Stomach smooth muscle (tissue), 2 donors: ENCODE data around the gene KIAA1755.

ENCODE experiments used
- H3K27ac ChIP-seq: one replicate; pipeline ENCODE4 v1.7.0; 2013; ENCODE audit warnings: mild to moderate bottlenecking, low read length, inconsistent platforms
- H3K27me3 ChIP-seq, 2 donors: one replicate each; pipeline ENCODE4 v1.7.0; 2013; ENCODE audit warnings: low read length in 2 of 2; ENCODE audit not compliant: insufficient read depth in 2 of 2, control insufficient read depth in 1 of 2
- H3K36me3 ChIP-seq, 2 donors: one replicate each; pipeline ENCODE4 v1.7.0; 2013; ENCODE audit warnings: low read length in 2 of 2; ENCODE audit not compliant: control insufficient read depth in 2 of 2, insufficient read depth in 2 of 2
- H3K4me1 ChIP-seq: one replicate; pipeline ENCODE4 v1.7.0; 2013; ENCODE audit warnings: low read length; ENCODE audit not compliant: control insufficient read depth, insufficient read depth
- H3K4me3 ChIP-seq, 2 donors: one replicate each; pipeline ENCODE4 v1.7.0; 2013; ENCODE audit warnings: low read length in 2 of 2
- H3K9ac ChIP-seq, 2 donors: one replicate each; pipeline ENCODE4 v1.7.0; 2013; ENCODE audit warnings: low read length in 2 of 2, mild to moderate bottlenecking in 1 of 2
- H3K9me3 ChIP-seq, 2 donors: one replicate each; pipeline ENCODE4 v1.7.0; 2013; ENCODE audit warnings: low read length in 2 of 2; ENCODE audit not compliant: control insufficient read depth in 2 of 2
- donor health status: healthy.
- donor health status: Pancreatic carcinoma.

KIAA1755 gene, protein sequence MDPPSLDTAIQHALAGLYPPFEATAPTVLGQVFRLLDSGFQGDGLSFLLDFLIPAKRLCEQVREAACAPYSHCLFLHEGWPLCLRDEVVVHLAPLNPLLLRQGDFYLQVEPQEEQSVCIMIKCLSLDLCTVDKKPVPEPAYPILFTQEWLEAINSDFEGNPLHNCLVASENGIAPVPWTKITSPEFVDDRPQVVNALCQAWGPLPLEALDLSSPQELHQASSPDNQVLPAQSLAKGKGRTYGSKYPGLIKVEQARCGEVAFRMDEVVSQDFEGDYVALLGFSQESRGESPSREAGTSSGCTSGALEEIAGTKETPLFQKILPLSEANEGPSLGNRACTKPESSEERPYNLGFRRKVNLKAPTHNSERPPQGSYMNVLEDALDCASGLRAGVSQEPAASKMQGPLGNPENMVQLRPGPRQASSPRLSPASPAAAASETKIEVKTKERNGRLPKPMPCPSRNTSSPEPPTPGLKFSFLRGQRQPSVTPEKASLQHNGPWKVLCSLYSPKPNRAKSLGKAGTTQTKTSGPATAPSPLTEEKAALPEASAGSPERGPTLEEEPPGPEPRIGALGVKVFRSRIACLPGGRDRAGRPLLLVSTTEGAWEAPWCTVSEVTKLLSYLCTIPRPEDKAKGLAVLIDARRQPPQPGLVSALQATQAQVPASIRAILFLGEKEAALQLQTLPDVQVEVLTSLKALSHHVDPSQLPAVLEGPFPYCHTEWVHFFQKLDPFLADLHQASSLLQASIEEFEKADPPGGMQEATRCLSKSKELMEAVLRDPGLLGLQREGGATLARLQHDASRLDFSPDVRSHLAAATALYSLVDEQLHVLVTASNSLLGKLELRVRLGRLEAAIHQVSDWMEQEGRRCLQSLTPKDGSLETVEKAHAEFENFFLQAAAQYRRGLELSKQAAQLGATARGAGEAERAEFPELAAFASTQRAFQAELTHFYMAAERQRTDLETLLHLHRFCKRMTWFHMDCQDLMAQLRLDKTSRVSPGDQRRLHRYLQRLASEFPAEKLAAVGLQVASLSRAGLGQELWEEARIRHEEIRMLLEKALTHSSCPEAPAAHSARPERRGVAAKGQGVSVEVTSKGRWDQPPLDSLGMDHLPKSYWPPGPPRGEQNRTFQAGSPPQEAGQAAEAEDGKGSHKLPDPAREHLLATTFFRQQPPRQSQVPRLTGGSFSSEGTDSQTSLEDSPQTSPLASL

DNA sequence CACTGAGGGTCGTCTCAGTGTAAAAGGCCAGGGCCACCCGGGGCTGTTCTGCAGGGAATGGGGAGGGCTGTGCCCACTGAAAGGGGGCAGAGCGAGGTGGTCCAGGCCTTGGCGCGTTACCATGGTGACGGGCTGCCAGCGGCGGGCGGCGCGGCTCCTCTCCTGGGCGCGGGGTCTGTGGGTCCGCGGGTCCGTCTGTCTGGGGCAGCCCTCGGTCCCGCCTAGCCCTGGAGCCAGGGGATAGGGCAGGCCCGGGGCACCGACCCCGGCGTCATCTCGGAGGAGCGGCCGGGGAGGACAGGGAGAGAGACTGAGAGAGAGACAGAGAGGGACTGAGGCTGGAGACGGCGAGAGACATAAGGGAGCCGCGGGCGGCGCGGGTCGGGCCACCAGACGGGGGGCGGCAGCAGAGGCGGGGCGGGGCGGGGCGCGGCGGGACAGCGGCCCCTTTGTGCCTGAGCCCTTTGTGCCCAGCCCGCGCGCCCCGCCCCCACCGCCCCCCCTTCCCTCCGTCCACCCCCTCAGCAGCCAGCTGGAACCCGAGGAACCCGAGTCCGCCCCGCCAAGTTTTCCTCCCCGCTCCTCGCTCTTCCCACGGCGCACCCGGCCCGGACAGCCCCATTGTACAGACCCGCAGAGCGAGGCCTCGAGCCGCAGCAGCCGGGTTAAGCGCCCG is at the start of gene KIAA1755:
KIAA1755 (minus strand) TSS at position 358 of the 676 bp plus-strand sequence; CDS start at position 123, 235 bp downstream.
- Histone ChIP-seq H3K27me3 (peaks cover 25 to 29% of the 10 kb centered on the region in 2 donors), H3K4me3 (peak within 1 kb of the TSS; percentile 36 to 69), H3K36me3 (no peaks in the 10 kb centered on the region), H3K9me3 (no peaks in the 10 kb centered on the region), H3K4me1 (peaks cover 3% of the 10 kb centered on the region), H3K9ac (peak within 1 kb of the TSS; percentile 47), H3K27ac (no peak within 1 kb of the TSS)

DNA sequence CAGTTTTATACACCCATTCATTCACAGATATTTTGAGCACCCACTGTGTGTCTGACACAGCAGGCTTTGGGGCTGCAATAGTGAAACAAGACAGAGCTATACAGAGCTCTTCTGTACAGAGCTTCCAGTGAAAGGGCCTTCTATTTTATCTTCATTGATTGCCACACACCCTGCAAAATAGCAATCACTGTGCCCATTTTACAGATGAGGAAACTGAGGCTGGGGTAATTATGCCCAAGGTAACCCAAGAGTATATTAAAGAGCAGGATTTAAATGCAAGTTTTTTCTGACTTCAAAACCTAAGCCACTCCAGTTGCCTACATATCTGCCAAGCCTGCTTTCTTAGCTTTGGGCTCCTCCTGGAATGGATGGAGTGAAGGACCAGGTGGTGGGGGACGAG is 47.9 kb upstream of the KIAA1755 start:
- H3K36me3 ChIP-seq = no peaks in the 10 kb centered on the region

DNA sequence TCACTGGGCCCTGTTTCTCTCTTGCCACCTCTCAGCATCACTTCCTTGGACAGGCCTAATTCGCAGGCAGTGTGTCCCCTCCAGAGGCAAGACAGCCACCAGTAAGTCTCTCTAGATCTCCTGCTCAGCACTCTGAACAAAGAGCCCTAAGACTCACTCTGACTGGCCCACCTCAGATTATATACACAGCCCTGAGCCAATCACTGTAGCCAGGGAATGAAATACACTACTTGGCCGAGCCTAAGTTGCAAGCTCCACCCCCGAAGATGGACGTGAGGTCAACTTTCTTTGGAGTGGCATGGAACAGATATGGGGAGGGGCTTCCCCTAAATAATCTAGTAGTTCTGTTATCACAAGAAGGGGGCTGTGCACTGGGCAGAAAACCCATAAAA is 47.5 kb upstream of the KIAA1755 start:
- Histone ChIP-seq H3K9ac (no peak overlapping the region), H3K4me3 (no peak overlapping the region), H3K36me3 (no peaks in the 10 kb centered on the region), H3K27ac (no peak overlapping the region), H3K4me1 (peaks cover 4% of the 10 kb centered on the region), H3K27me3 (peaks cover 0 to 16% of the 10 kb centered on the region in 2 donors), H3K9me3 (peaks cover 0 to 5% of the 10 kb centered on the region in 2 donors)

More for the DNA sequence above, 47.9 kb upstream of the KIAA1755 start:
- Histone ChIP-seq H3K9me3 (peaks cover 0 to 5% of the 10 kb centered on the region in 2 donors), H3K4me3 (no peak overlapping the region), H3K4me1 (peaks cover 4% of the 10 kb centered on the region), H3K9ac (no peak overlapping the region), H3K27ac (no peak overlapping the region), H3K27me3 (peaks cover 0 to 16% of the 10 kb centered on the region in 2 donors)

DNA sequence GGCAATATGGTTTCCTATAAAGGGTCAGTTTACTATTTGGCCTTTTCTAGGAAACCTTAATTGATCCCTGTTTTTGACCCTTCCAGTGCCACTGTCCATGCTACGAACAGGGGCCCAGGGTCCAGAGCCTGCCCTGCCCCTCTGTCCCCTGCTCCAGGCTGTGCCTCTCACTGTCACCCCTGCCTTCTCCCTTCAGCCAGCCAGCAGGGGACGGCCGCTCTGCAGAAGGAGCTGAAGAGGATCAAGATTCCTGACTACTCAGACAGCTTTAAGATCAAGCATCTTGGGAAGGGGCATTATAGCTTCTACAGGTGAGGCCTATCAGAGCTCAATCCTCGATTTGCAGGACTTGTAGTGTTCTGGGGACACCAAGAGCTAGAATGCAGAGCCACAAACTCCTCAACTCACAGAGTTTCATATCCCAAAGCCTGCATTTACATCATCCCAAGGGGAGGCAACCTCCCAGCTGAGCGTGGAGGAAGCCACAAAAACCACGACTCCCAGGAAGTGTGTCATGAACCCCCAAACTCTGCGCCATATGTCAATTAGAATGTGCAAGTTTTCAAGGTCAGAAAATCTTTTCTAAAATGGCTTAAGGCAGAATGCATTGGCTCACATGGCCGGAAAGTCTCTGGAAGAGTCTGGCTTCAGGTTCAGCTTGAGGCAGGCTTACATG is 47.0 kb upstream of the KIAA1755 start:
- H3K36me3 ChIP-seq = no peaks in the 10 kb centered on the region
- peaks cover 4% of the 10 kb centered on the region for H3K4me1 ChIP-seq
- H3K27me3 ChIP-seq = peaks cover 0 to 16% of the 10 kb centered on the region in 2 donors
- H3K9ac ChIP-seq = no peak overlapping the region
- peaks cover 0 to 5% of the 10 kb centered on the region in 2 donors for H3K9me3 ChIP-seq
- H3K27ac ChIP-seq = no peak overlapping the region
- no peak overlapping the region for H3K4me3 ChIP-seq

DNA sequence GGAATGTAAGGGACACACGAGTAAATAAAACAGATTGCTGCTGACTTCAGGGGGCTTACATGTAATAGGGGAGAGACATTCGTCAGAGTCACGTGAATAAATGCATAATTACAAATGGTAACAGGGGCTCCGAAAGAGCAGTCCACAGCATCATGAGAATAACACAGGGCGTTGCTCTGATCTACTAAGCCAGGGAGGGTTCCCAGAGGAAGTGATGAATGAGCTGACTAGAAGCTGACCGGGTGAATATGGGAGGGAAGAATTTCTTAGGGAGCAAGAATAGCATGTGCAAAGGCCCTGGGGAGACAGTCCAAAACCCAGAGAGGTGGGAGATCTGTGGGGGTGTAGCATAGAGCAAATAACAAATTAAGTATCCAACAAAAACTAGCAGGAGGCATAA is 45.8 kb upstream of the KIAA1755 start:
- Histone ChIP-seq H3K4me1 (peaks cover 4% of the 10 kb centered on the region), H3K9ac (no peak overlapping the region), H3K36me3 (no peaks in the 10 kb centered on the region), H3K9me3 (peaks cover 0 to 5% of the 10 kb centered on the region in 2 donors), H3K27ac (no peak overlapping the region), H3K27me3 (peaks cover 0 to 16% of the 10 kb centered on the region in 2 donors), H3K4me3 (no peak overlapping the region)

DNA sequence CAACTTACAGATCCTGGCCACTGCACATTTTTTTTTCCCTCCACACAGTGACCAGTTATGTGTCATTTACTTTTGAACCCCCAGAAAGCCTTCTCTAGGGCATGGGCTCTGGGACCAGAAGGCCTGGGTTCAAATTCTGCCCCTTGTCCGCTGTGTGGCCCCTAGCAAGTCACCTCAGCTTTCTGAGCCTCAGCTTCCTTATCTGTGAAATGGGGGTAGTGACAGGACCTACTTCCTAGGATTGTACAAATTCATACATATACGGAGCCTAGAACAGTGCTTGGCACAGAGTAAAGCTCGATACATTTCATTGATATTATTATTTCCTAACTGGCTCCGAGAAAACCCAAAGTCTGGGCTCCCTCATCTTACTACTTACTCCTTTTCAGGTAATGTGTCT is 45.0 kb upstream of the KIAA1755 start:
- Histone ChIP-seq H3K4me1 (peaks cover 4% of the 10 kb centered on the region), H3K27me3 (peaks cover 2 to 16% of the 10 kb centered on the region in 2 donors), H3K4me3 (no peak overlapping the region), H3K9me3 (peaks cover 0 to 5% of the 10 kb centered on the region in 2 donors), H3K36me3 (no peaks in the 10 kb centered on the region), H3K27ac (no peak overlapping the region), H3K9ac (no peak overlapping the region)

DNA sequence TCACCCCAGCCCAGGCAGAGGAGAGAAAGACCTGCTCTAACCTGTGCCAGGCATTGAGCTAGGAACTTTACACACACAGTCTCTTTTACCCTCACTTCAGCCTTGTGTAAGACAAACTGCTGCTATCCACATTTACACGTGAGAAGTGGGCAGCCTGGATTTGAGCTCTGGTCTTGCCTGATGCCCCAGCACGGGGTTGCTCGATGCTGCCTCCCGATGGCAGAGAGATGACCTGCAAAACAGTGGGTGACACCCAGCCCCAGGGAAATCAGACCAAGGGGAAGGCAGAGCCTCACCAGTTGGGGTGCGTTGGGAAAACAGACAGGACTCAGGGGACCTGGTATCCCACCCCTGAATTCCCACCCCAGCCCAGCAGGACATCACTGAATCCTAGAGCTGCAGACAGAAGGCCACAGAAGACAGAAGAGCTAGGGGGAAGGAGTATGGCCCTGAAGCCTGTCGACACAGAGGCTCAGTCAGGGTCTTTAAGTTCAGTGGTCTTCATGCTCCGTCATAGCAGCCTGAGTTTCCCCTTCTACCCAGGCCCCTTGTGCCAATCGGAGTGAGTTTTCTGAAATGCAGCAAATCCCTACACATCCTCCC is 44.4 kb upstream of the KIAA1755 start:
- H3K9me3 ChIP-seq = peaks cover 0 to 5% of the 10 kb centered on the region in 2 donors
- H3K27me3 ChIP-seq = peaks cover 2 to 14% of the 10 kb centered on the region in 2 donors
- H3K4me1 ChIP-seq = peaks cover 4% of the 10 kb centered on the region
- no peaks in the 10 kb centered on the region for H3K36me3 ChIP-seq
- no peak overlapping the region for H3K9ac ChIP-seq
- H3K4me3 ChIP-seq = no peak overlapping the region
- H3K27ac ChIP-seq = no peak overlapping the region

DNA sequence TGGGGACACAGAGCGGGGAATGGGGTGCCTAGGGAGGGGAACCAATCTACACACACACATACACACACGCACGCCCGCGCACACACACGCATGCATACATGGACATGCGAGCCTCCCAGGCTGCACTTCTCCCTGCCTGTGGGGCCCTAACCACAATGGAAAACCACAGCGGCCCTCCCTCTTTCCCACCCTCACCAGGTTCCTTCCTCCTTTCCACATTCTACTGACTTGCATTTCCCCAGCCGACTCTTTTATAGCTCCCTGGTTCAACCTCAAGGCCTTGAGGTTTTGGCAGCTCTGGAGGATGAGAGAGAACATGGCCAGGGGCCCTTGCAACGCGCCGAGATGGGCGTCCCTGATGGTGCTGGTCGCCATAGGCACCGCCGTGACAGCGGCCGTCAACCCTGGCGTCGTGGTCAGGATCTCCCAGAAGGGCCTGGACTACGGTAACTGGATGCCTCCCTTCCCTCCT is 43.4 kb upstream of the KIAA1755 start, which contains the start of gene BPI:
BPI (plus strand) TSS at position 249 of the 472 bp plus-strand sequence; CDS start at position 317, 68 bp downstream.
- Histone ChIP-seq H3K4me3 (no peak within 1 kb of the TSS), H3K9ac (no peak within 1 kb of the TSS), H3K27ac (no peak within 1 kb of the TSS), H3K27me3 (peaks cover 2 to 14% of the 10 kb centered on the region in 2 donors), H3K36me3 (no peaks in the 10 kb centered on the region), H3K4me1 (peaks cover 12% of the 10 kb centered on the region), H3K9me3 (peaks cover 0 to under 1% of the 10 kb centered on the region in 2 donors)

DNA sequence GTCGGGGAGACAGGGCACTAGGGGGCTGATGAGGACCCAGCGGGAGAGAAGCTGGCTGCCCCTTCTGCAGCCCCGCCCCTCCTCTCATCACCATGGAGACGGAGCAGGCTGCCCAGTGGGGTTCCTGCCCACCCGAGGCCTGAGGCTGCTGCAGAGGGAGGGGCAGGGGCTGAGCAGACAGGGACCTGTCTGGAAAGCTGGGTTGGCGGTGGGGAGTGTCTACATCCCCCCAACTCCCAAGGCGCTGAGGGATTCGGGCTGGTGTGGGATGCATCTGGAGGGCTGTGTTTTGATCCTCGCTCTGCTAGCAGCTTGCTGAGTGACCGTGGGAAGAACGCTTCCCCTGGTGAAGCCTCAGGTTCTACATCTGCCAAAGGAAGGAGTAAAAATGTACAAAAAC is 42.3 kb upstream of the KIAA1755 start:
- peaks cover 20% of the 10 kb centered on the region for H3K4me1 ChIP-seq
- no peaks in the 10 kb centered on the region for H3K36me3 ChIP-seq
- H3K4me3 ChIP-seq = no peak overlapping the region
- peaks cover 2 to 12% of the 10 kb centered on the region in 2 donors for H3K27me3 ChIP-seq
- no peak overlapping the region for H3K27ac ChIP-seq
- no peak overlapping the region for H3K9ac ChIP-seq
- H3K9me3 ChIP-seq = no peaks in the 10 kb centered on the region
